Spleen (tissue), 11 donors: Measurements from ENCODE around the gene SSTR5. TPM values are rescaled to one million over a fixed set of nuclear protein-coding genes. Genes with fewer than 3 reads are reported as not detected.

Source experiments
- DNase-seq: peaks from one replicate; pipeline ENCODE4 v3.0.0-alpha.2; 2020
- H3K27ac ChIP-seq, 8 donors: fragments of 200-600 bp; sonication (generic) in 7 of 8; 1 replicate in 4 of 8; 2 replicates in 4 of 8; pipeline versions ENCODE4 v1.5.0 to v1.8.0; 2016 to 2021; ENCODE audit warnings: inconsistent platforms in 4 of 8, mild to moderate bottlenecking in 4 of 8, moderate library complexity in 1 of 8
- H3K27me3 ChIP-seq, 7 donors: fragments of 200-600 bp; sonication (generic) in 6 of 7; replicated peaks in 1 of 7; 1 replicate in 4 of 7; 2 replicates in 3 of 7; pipeline versions ENCODE4 v1.5.0 to v1.8.0; 2016 to 2021; ENCODE audit warnings: inconsistent platforms in 3 of 7, mild to moderate bottlenecking in 1 of 7
- H3K36me3 ChIP-seq, 6 donors: fragments of 200-600 bp; sonication (generic) in 5 of 6; 1 replicate in 4 of 6; 2 replicates in 2 of 6; pipeline versions ENCODE4 v1.5.0 to v1.8.0; 2016 to 2021; ENCODE audit warnings: inconsistent platforms in 2 of 6
- H3K4me1 ChIP-seq, 6 donors: fragments of 200-600 bp; sonication (generic) in 5 of 6; 1 replicate in 3 of 6; 2 replicates in 3 of 6; pipeline versions ENCODE4 v1.5.0 to v1.8.0; 2016 to 2021; ENCODE audit warnings: inconsistent platforms in 3 of 6
- H3K4me3 ChIP-seq, 8 donors: fragments of 200-600 bp; sonication (generic) in 7 of 8; 1 replicate in 4 of 8; 2 replicates in 4 of 8; pipeline versions ENCODE4 v1.5.0 to v1.8.0; 2016 to 2021; ENCODE audit warnings: inconsistent platforms in 4 of 8, mild to moderate bottlenecking in 4 of 8, moderate library complexity in 2 of 8
- H3K9me3 ChIP-seq, 8 donors: fragments of 200-600 bp; sonication (generic) in 7 of 8; 1 replicate in 4 of 8; 2 replicates in 4 of 8; pipeline versions ENCODE4 v1.5.0 to v1.8.0; 2016 to 2021; ENCODE audit warnings: inconsistent platforms in 4 of 8
- POLR2A ChIP-seq, 3 donors: fragments of 450-650 bp; IDR thresholded peaks; one replicate each; pipeline ENCODE4 v1.5.1; 2017; ENCODE audit warnings: antibody characterized with exemption in 3 of 3, mild to moderate bottlenecking in 1 of 3
- POLR2AphosphoS5 ChIP-seq, 3 donors: sonication (generic); formaldehyde crosslinking; IDR thresholded peaks; one replicate each; pipeline ENCODE4 v1.5.1; 2017; ENCODE audit warnings: antibody characterized with exemption in 3 of 3
- WGBS, 5 donors: extraction: QIAGEN DNeasy Blood & Tissue Kit in 3 of 5; methylation state at CpG; one replicate each; pipeline versions ENCODE4 v1.1.5 to v1.1.7; 2013 to 2018; 5-methylcytosine and 5-hydroxymethylcytosine counted together
- intact Hi-C: fragments of 100-400 bp; cut with DNase I; formaldehyde crosslinking; loops from one replicate; pipeline ENCODE4 v1.15.0; 2023; ENCODE audit warnings: low total_unique reads
- polyA plus RNA-seq, 3 donors: library from polyadenylated mRNA; stranded (reverse); fragments of 200-250 nt; gene quantifications; one replicate each; pipeline ENCODE4 v1.2.1, GENCODE V29; 2013
- total RNA-seq, 7 donors: library from RNA; depleted of rRNA in 3 of 7; stranded (reverse); fragments of >200 nt in 3 of 7; fragmentation: NEBNext Ultra II Directional in 4 of 7; extraction: Animal tissue kit (Norgen Biotek cat#: 25700) in 4 of 7; gene quantifications; one replicate each; pipeline versions ENCODE4 v1.1.0 to v1.2.1, GENCODE V29; 2016 to 2021
- TF ChIP-seq, protein P1 (sequence below), 11 experiments: fragments of 200-600 bp in 7 of 11; fragments of 450-650 bp in 4 of 11; sonication (generic) in 4 of 11; IDR thresholded peaks in 8 of 11; conservative IDR thresholded peaks in 3 of 11; 1 replicate in 7 of 11; 2 replicates in 4 of 11; pipeline versions ENCODE4 v1.4.0 to v1.8.0; 2016 to 2021; ENCODE audit warnings: antibody characterized with exemption in 11 of 11, inconsistent platforms in 4 of 11, mild to moderate bottlenecking in 1 of 11
- donor health status: healthy with polysubstance abuse.
- donor health status: DM: no; HTN: no; CAD: no; lungs with moderate emphysema.
- donor health status: DM: no; HTN: no; CAD: no.
- donor health status: Bipolar disorder and iron deficiency.
- donor health status: healthy.
- donor health status: DM: no; HTN: no; CAD: no.
- donor health status: DM: yes; HTN: yes; CAD: no.

The SSTR5 gene
- total and polyA plus RNA-seq, 10 donors = not detected

- Histone ChIP-seq H3K4me1 (peaks cover 0 to 10% (median 0%) of the 10 kb centered on the region in 6 donors), H3K9me3 (no peaks in the 10 kb centered on the region), H3K36me3 (no peaks in the 10 kb centered on the region), H3K4me3 (no peak overlapping the region), H3K27me3 (peaks cover 0 to 85% (median 12%) of the 10 kb centered on the region in 7 donors), H3K27ac (no peak overlapping the region)
- no peak for TF ChIP-seq POLR2A (IDR thresholded peaks at IDR 0.05)
- TF ChIP-seq, protein P1, sequence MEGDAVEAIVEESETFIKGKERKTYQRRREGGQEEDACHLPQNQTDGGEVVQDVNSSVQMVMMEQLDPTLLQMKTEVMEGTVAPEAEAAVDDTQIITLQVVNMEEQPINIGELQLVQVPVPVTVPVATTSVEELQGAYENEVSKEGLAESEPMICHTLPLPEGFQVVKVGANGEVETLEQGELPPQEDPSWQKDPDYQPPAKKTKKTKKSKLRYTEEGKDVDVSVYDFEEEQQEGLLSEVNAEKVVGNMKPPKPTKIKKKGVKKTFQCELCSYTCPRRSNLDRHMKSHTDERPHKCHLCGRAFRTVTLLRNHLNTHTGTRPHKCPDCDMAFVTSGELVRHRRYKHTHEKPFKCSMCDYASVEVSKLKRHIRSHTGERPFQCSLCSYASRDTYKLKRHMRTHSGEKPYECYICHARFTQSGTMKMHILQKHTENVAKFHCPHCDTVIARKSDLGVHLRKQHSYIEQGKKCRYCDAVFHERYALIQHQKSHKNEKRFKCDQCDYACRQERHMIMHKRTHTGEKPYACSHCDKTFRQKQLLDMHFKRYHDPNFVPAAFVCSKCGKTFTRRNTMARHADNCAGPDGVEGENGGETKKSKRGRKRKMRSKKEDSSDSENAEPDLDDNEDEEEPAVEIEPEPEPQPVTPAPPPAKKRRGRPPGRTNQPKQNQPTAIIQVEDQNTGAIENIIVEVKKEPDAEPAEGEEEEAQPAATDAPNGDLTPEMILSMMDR (IDR thresholded peaks at IDR 0.05 in 8 of 11, conservative IDR thresholded peaks at IDR 0.05 in 3 of 11) = no peak
- no peak for TF ChIP-seq POLR2AphosphoS5 (IDR thresholded peaks at IDR 0.05)
- intact Hi-C loops = no loop called here
- no peak for DNase-seq
- whole genome bisulfite sequencing, 5 donors = 82 to 88% (median 83%) methylated on average over 5 to 18 of the region's 18 CpGs
Observed at GRCh38 chr16:1124291-1124690, 51.7 kb downstream of the SSTR5 start.

DNA sequence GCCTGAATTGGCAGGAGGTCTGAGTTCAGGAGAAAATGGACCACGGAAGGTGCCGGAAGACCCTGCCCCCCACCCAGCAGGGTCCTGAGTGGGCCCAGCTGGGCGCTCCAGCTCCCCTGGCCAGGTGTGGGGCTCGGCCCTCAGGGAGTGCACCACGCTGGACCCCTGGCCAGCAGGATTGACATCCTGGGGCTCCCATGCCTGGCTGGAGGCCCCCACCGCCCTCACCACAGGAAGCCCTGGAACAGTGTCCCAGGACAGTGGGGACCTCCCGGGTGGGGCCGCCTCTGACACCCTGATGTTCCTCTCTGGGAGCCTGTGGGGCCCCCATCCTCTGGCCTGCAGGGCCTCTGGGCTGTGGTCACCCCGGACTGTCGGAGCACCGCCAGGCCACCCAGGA, 52.2 kb downstream of the SSTR5 start:
- DNase-seq = no peak
- Histone ChIP-seq H3K36me3 (no peaks in the 10 kb centered on the region), H3K9me3 (no peaks in the 10 kb centered on the region), H3K27ac (no peak overlapping the region), H3K4me1 (peaks cover 0 to 5% (median 0%) of the 10 kb centered on the region in 6 donors), H3K4me3 (no peak overlapping the region), H3K27me3 (peaks cover 0 to 81% (median 10%) of the 10 kb centered on the region in 7 donors)
- no peak for TF ChIP-seq POLR2AphosphoS5 (IDR thresholded peaks at IDR 0.05)
- TF ChIP-seq POLR2A (IDR thresholded peaks at IDR 0.05) = no peak
- TF ChIP-seq, protein P1 (IDR thresholded peaks at IDR 0.05 in 8 of 11, conservative IDR thresholded peaks at IDR 0.05 in 3 of 11) = no peak
- intact Hi-C loops = no loop called here
- WGBS, 5 donors = 82 to 95% (median 86%) methylated on average over 4 to 11 of the region's 11 CpGs

GRCh38 chr16:1125471-1125870, 52.9 kb downstream of the SSTR5 start:
- 21 to 33% (median 27%) methylated on average over 18 of the region's 18 CpGs; no CpG with 5 or more reads in 1 of the 5 donors for WGBS, 5 donors
- Histone ChIP-seq H3K4me3 (no peak overlapping the region), H3K36me3 (no peaks in the 10 kb centered on the region), H3K9me3 (no peaks in the 10 kb centered on the region), H3K4me1 (no peaks in the 10 kb centered on the region), H3K27me3 (peaks cover 0 to 81% (median 10%) of the 10 kb centered on the region in 7 donors), H3K27ac (no peak overlapping the region)
- intact Hi-C loops = no loop called here
- DNase-seq = no peak
- TF ChIP-seq POLR2A (IDR thresholded peaks at IDR 0.05) (no peak), POLR2AphosphoS5 (IDR thresholded peaks at IDR 0.05) (no peak)
- TF ChIP-seq, protein P1 (IDR thresholded peaks at IDR 0.05 in 8 of 11, conservative IDR thresholded peaks at IDR 0.05 in 3 of 11) = no peak

DNA sequence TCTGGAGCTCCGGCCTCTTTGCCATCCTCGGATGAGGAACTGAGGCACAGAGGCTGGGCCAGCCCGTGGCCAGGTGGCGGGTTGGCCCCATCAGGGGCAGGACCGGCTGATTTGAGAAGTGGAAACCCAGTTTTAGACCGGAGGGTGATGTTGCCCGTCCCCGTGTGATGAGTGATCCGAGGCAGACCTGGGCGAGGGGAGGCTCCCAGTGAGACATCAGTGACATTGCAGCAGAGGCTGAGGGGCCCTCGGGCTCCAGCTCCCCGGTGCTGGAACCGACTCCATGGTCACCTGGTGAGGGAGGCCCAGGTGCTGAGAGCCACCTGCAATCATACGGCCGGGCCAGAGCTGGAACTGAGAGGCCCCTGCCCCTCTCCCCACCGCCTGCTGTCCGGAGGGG, 53.5 kb downstream of the SSTR5 start:
- no peak for DNase-seq
- no peak for TF ChIP-seq POLR2AphosphoS5 (IDR thresholded peaks at IDR 0.05)
- TF ChIP-seq, protein P1 (IDR thresholded peaks at IDR 0.05 in 8 of 11, conservative IDR thresholded peaks at IDR 0.05 in 3 of 11) = no peak
- TF ChIP-seq POLR2A (IDR thresholded peaks at IDR 0.05) = no peak
- Histone ChIP-seq H3K4me1 (no peaks in the 10 kb centered on the region), H3K4me3 (no peak overlapping the region), H3K27ac (no peak overlapping the region), H3K9me3 (no peaks in the 10 kb centered on the region), H3K27me3 (peaks cover 0 to 78% (median 10%) of the 10 kb centered on the region in 7 donors), H3K36me3 (no peaks in the 10 kb centered on the region)
- 43 to 61% (median 57%) methylated on average over 5 to 17 of the region's 17 CpGs for WGBS, 5 donors
- intact Hi-C loops = no loop called here
